HG03378 (cell line): ENCODE data around the gene CAPZA2.
"Not testable (repeated sequence)": the region's sequence is repeated elsewhere in the genome, so short reads cannot be mapped to it uniquely, and the experiment has no call there.

ENCODE experiments used
- ATAC-seq: cut with Tn5 transposase; IDR thresholded peaks from one replicate; pipeline ENCODE4 v1.9.1; 2021; ENCODE audit warnings: mild to moderate bottlenecking, moderate library complexity; ENCODE audit not compliant: unreplicated experiment

Gene CAPZA2

GRCh38 chr7:116953372-116953905, 91.1 kb downstream of the CAPZA2 start, which contains the start of gene ST7:
ST7 (plus strand) TSS chr7:116953501; CDS start chr7:116953541, 40 bp downstream.
- ATAC-seq, result no peak

- no peak for ATAC-seq
Observed at GRCh38 chr7:116953906-116954838, 91.8 kb downstream of the CAPZA2 start.

GRCh38 chr7:116955340-116955739, 93.0 kb downstream of the CAPZA2 start:
- no peak for ATAC-seq

- ATAC-seq, result peak; percentile 87
Observed at GRCh38 chr7:116955801-116956476, 93.6 kb downstream of the CAPZA2 start.

- ATAC-seq, result no peak
Observed at GRCh38 chr7:116956477-116956804, 94.1 kb downstream of the CAPZA2 start.

- ATAC-seq, result peak; percentile 46
Observed at GRCh38 chr7:116957874-116958273, 95.5 kb downstream of the CAPZA2 start.

- ATAC-seq, result not testable (repeated sequence)
Observed at GRCh38 chr7:116961966-116962673, 99.7 kb downstream of the CAPZA2 start.

GRCh38 chr7:116963234-116963633, 100.8 kb downstream of the CAPZA2 start:
- peak; percentile 52 for ATAC-seq

GRCh38 chr7:116966601-116967000, 104.2 kb downstream of the CAPZA2 start:
- ATAC-seq, result no peak

- ATAC-seq, result no peak
Observed at GRCh38 chr7:116967254-116967922, 105.0 kb downstream of the CAPZA2 start.

GRCh38 chr7:116967983-116968382, 105.6 kb downstream of the CAPZA2 start:
- no peak for ATAC-seq

- no peak for ATAC-seq
Observed at GRCh38 chr7:116968631-116969030, 106.2 kb downstream of the CAPZA2 start.

GRCh38 chr7:116969371-116969902, 107.0 kb downstream of the CAPZA2 start:
- ATAC-seq, result no peak

- peak; percentile 79 for ATAC-seq
Observed at GRCh38 chr7:116970238-116970910, 108.0 kb downstream of the CAPZA2 start.

GRCh38 chr7:116971153-116971552, 108.8 kb downstream of the CAPZA2 start:
- not testable (repeated sequence) for ATAC-seq
